NCI-H1105 treated with DMSO at 0.1 percent for 48 hours (cell line): ENCODE data around the gene TTC21A.
"Not testable (repeated sequence)": the region's sequence is repeated elsewhere in the genome, so short reads cannot be mapped to it uniquely, and the experiment has no call there.

Source experiments
- DNase-seq: peaks from one replicate; lab custom pipeline; 2025; lab: John Stamatoyannopoulos, UW

The TTC21A gene, protein sequence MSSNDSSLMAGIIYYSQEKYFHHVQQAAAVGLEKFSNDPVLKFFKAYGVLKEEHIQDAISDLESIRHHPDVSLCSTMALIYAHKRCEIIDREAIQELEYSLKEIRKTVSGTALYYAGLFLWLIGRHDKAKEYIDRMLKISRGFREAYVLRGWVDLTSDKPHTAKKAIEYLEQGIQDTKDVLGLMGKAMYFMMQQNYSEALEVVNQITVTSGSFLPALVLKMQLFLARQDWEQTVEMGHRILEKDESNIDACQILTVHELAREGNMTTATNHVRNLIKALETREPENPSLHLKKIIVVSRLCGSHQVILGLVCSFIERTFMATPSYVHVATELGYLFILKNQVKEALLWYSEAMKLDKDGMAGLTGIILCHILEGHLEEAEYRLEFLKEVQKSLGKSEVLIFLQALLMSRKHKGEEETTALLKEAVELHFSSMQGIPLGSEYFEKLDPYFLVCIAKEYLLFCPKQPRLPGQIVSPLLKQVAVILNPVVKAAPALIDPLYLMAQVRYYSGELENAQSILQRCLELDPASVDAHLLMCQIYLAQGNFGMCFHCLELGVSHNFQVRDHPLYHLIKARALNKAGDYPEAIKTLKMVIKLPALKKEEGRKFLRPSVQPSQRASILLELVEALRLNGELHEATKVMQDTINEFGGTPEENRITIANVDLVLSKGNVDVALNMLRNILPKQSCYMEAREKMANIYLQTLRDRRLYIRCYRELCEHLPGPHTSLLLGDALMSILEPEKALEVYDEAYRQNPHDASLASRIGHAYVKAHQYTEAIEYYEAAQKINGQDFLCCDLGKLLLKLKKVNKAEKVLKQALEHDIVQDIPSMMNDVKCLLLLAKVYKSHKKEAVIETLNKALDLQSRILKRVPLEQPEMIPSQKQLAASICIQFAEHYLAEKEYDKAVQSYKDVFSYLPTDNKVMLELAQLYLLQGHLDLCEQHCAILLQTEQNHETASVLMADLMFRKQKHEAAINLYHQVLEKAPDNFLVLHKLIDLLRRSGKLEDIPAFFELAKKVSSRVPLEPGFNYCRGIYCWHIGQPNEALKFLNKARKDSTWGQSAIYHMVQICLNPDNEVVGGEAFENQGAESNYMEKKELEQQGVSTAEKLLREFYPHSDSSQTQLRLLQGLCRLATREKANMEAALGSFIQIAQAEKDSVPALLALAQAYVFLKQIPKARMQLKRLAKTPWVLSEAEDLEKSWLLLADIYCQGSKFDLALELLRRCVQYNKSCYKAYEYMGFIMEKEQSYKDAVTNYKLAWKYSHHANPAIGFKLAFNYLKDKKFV (N-terminal part only)

DNA sequence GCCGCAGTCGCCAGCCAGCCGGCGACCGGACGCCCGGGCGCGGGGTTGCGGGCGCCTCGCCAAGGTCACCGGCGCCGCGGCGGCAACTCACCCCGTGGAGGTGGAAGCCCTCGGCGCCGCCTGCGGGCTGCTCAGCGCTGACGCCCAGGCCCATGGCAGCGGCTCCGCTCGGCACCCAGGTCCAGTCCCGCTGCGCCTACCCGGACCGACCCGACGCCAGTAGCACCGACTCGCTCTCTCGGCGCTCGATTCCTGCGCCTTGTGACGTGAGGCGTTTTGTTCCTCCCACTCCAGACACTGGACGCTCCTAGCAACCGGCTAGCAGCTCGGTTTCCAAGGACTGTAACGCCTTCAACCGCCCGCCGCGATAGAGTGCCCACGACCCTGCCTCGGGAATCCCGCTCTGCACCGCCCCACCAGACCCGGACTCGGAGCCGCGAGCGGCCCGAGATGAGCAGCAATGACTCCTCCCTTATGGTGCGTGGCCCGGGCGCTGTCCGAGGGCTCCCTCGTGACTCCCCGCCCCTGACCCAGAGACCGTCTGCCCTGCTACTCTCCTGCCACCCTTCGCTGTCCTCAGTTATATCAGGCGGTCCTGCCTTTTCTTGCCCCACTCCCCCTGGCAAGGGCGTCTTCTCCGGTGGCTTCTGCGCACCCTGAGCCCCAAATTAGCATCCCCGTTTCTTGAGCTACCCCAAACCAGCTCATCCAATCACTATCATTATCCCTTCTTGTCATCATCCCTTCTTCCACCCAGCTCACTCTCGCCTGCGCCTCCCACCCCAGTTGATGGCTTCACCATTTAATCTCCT lies at the start of gene TTC21A, which contains the start of gene GORASP1:
Gene TTC21A (plus strand): TSS at position 293 of the 812 bp plus-strand sequence. CDS start 158 bp downstream, at position 451.
Gene GORASP1 (minus strand): TSS at position 240 of the 812 bp plus-strand sequence. CDS start 86 bp downstream, at position 154.
- peak; percentile 56 for DNase-seq

DNA sequence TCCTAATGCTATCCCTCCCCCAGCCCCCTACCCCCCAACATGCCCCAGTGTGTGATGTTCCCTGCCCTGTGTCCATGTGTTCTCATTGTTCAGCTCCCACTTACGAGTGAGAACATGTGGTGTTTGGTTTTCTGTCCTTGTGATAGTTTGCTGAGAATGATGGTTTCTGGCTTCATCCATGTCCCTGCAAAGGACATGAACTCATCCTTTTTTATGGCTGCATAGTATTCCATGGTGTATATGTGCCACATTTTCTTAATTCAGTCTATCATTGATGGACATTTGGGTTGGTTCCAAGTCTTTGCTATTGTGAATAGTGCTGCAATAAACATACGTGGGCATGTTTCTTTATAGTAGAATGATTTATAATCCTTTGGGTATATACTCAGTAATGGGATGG lies 46.3 kb upstream of the TTC21A start:
- not testable (repeated sequence) for DNase-seq

DNA sequence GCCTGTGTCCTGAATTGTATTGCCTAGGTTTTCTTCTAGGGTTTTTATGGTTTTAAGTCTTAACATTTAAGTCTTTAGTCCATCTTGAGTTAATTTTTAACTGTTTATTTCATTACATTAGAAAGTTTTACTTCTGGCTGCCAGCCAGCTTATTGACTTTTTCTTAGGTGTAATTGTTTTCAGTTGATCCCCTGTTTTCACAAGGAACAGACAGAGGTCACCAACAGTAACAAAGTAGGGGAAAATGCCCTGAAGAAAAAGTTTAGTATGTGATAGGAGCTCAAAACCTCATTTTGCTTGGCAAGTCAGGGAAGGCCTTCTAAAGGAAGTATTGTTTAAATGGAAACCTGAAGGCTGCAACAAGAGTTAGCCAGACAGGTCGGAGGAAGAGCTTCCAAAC lies 45.3 kb upstream of the TTC21A start:
- no peak for DNase-seq

DNA sequence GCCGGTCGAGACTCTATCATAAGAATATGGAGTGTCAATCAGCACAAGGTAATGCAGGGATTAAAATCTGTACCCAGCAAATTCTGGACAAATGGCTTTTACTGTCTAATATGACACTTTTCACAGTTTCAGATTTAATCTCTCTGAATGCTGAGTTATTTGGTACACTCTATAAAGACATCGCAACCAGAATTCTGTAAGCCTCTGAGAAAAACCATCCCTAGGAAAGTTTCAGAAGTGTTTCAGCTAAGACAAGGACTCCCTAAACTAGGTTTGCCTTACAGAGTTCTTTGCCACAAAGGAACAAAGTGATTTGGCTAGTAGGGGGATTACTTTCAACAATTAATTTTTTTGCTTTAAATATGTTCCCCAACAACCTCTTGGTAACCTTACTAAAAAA lies 44.3 kb upstream of the TTC21A start:
- DNase-seq, result no peak

DNA sequence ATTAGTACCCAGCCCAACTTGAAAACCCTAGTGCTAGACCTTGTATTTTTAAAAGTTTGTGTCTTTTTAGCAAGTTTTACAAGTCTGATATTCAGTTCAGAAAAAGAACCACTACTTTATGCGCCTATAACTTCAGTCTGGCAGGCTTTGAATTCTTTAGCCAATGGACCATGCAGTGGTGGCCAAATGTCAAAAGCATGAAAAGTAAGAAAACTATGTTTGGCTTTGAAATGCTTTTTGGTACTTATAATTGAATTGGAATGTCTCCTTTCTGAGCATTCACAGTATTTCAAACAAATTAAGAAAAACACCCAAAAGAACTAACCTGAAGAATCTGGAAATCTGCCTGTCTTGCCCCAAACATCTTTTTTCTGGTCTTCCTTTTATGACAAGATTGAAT lies 42.8 kb upstream of the TTC21A start:
- no peak for DNase-seq

DNA sequence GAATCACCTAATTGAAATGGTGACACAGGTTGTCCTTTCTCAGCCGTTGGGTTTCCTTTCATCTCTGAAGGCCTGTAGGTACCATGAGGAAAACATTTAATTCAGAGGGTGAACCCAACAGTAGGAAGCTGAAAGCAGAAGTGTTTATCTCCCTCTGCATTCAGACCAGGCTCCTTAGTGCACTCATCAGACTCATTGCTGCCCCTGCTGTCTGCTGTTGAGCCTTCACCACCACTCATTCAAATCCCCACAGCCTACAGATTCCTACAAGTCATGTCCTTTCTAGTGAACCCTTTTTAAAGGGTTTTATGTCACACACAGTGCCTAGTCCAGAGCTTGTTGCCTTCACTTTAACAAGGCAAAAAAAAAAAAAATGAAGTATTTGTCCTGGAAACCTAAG lies 42.3 kb upstream of the TTC21A start:
- DNase-seq, result no peak

DNA sequence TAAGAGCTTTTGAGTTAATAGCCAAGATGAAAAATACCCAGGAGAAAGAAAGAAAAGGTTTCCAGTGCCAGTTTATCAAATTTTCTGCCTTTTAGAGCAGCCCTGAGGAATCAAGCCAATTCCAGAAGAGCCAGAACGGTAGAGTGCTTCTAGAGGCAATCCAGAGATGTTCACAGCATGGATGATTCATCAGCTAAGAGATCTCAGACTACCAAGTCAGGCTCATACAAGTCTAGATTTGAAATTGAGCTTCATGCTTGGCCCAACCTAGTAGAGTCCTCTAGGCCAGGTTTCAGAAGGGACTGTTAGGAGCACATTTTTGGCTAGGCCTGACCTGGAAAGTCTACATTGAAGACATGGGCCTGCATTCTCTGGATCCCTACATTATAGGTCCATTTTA lies 40.2 kb upstream of the TTC21A start:
- no peak for DNase-seq

DNA sequence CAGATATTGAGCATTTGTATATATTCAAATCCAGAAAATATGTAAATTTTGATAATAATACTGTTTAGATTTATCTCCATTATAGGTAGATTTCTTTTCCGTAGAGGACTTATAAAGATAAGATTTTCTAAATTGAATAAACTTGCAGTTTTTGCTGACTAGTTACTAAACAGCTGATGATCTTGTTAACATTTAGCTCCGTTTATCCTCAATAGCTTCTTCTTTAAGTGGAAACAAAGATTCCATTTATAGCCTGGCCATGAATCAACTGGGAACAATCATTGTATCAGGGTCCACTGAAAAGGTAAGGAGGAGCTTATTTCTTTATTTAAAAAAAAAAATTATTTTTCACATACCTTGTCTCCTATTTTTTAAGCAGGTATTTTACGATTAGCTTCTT lies 38.9 kb upstream of the TTC21A start:
- no peak for DNase-seq

DNA sequence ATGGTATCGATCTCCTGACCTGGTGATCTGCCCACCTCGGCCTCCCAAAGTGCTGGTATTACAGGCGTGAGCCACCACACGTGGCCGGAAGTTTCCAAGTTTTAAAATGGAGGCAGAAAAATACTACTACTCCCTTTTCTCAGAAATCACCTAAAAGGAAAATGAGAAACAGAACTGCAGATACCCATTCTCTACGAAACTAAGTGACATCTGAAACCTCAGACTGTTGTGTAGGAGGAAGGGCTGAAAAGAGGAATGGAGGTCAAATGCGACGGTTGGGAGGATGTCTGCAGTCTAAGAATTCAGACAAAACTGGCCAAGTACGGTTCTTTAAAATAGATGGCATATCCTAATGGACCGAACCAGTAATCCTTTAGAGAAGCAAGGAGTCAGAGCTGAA lies 31.6 kb upstream of the TTC21A start:
- DNase-seq, result no peak

DNA sequence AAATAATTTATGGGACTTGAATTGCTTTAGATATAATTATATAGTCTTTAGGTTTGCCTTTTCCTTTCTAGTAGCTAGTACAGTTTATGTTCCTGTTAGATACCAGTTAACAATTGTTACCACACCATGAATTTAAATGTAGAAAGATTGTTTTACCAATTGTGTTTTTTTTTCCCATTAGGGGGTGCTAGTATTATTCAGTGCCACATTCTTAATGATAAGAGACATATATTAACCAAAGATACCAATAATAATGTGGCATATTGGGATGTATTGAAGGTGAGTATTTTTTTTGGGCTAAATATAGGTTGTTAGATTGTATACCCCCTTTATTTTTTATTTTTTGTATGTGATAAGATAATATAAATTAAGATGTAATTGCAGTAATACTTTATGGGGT lies 27.9 kb upstream of the TTC21A start:
- DNase-seq, result no peak

DNA sequence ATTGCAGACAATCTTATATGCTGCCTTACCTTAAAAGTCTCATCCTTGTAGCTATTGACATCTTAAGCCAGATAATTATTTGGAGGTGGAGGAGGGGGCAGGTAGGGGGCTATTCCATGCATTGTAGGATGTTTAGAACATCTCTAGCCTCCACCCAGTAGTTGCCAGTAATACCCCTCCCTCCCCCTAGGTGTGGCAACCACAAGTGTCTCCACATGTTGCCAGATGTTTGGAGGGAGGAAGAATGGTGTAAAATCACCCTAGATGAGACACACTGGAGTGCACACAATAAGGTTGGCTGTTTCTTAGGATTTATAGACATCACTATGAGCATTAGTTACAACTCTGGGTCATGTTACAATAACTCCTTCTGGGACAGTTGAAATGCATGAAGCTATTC lies 27.5 kb upstream of the TTC21A start:
- DNase-seq, result no peak

DNA sequence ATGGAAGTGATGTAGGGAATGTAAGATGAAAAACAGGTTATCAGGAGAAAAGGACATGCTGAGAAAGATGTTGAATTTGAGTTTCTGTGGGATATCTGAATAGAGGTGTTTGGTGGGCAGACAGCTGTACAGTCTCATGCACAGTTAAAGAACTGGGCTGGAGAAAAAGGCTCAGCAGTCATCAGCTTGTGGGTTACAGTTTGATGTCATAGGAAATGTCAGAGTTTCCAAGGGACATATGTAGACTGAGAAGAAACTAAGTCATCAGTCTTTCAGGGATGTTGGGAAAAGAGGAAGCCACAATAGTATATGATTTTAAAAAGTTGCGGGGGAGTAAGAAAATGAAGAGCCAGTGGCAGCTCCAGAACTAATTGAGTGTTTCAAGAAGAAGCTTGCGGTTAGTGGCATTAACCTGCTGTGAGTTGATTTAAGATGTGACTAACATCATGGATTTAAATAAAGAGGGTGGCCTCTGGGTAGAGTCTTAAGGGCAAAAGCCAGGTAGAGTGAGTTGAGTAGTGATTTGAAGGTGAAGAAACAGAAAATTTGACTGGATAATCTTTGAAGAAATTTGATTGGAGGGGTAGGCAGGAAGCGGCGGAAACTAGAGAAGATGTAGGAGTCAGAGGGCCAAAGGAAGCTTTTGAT lies 24.7 kb upstream of the TTC21A start:
- no peak for DNase-seq

DNA sequence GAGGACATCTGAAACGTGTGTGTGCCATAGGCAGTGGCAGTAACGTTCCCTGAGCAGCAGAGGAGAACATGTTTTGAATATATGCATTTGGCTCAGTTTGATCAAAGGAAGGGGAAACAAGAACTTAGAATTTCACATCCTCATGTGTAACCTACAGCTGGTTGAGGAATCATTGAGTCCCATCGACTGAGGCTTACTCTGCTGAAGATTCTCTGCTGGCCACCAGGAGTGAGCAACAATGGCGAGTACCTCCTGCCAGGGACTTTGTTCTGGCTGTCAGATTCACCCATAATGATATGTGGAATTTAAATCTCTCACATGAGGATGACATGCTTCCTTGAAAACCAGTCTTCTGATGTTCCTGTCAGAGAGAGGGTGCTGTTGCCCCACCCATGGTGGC lies 21.3 kb upstream of the TTC21A start:
- no peak for DNase-seq

DNA sequence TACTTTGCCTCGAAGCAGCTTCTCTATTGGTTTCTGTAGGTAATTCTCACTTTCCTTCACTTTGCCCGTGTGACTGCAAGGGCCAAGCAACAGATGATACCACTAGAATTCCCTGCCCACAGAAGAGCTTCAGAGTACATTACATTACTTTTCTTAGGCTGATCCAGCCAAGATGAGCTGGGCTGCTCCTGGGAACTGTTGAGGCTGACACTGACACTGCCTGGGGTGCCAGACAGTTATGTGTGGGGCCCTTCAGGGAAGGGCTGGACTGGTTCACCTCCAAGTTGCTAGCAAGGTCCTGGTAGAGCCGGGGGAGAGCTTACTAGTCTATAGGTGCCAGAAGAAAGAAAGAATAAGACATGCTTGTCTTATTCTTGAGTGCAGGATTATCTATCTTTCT lies 19.0 kb upstream of the TTC21A start:
- no peak for DNase-seq

DNA sequence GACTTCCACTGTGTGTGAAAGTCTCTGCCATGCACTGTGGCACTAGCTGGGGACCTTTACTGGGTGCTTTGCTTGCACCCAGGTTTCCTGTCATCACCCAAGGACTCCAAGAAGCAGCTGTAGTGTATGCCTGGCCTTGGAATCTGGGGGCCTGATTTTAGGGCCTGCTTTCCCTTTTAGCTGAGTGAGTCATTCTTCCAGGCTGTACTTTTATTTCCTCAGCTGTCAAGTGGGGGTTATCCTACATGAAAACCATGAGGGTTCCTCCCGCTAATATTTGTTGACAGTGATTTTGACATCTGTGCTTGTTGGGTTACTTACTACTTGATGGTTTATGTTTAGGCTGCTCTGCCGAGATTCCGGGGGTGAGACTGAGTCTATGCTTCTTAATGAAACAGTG lies 18.6 kb upstream of the TTC21A start:
- DNase-seq, result no peak

DNA sequence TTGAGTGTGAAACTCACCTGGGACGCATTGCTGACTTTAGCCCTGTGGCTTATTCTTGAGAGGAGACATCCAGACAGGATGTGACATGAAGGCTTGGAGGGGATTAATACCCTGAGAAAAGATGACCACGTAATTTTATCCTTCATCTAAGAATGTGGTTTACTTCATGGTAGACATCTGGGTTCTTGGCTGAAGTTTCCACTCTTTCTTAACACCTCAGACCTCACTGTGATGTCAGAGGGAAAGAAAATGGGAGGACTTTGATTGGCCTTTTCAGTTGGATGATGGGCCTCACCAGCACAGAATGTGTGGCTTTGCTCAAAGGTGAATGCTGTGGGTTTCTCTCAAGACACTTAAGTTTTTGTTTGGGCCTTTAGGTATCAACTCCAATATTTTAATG lies 16.6 kb upstream of the TTC21A start:
- no peak for DNase-seq

DNA sequence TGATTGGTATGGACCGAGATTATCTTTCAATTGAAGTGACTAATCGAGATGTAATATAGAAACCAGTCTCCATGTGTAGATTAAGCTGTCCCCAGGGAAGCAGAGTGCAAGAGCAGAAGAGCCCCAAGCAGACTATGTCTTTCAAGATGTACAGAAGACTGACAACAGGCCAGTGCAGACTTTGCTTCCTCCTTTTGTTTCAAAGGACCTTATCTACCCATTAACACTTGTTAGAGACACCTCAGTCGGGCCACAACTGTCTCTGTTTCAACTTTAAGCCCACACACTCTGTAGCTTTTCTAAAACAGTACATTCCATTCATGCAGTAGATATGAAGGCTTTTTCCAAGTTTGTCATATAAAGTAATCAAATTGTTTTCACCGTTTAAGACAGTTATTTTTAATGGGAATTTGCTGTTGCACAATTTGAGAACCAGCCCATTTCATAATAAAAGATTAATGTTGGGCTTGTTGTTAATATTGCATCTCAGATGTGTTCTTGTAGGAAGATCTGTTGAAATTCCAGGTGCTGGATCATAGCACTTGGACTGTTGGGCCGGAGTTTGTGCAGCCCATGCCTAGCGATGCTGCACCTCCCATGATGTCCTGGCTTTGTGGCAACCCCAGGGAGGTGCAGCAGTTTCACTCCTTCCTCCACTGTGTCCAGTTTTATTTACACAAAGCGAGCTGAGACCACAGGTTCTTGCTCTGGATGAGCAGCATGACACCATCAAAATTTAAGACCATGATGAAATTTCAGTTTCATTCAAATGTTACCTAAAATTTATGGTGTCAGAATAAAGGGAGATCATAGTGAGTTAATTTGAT lies 12.4 kb upstream of the TTC21A start:
- no peak for DNase-seq

DNA sequence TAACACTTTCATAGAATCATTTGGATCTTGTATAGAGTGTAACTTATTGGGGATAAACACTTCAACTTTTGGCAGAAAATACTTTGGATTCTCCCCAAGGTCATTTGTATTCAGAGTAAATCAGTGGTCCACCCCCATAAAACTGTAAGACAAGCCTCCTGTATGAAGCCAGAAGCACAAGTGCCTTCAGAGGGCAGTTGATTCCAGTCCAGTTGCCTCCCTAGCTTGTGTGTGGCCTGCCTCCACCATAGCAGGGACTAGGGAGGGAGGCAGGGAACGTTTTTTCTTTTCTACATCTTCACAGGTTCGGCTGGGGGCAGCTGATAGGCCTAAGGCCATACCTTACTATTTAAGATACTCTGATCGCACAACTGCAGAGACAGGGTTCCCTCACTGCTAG lies 11.7 kb upstream of the TTC21A start:
- DNase-seq, result no peak

DNA sequence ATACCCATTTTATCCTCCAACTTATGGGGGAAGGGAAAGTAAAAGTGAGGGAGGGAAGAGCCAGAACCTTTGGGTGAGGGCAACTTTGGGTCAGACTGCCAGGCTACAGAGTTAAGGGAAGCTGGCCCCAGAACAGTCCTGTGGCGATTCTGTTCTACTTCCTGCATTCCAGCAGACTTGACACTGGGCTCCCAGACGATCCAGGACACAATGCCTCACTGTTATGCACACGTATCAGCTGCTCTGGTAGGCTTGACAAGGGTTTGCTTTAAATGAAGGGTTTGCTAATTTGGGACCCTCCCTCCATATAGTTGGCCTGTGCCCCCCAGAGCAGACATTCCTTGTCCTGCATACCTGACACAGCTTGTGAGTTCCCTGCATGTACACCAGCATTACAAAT lies 10.7 kb upstream of the TTC21A start:
- no peak for DNase-seq
